ENCODE data around the gene ANK2. TPM values are rescaled to one million over a fixed set of nuclear protein-coding genes. Genes with fewer than 3 reads are reported as not detected.

ANK2 gene
- total and polyA plus RNA-seq, 4 donors, result 0.32 to 2.2 (median 1.0) TPM

GRCh38 chr4:113325876-113326615, 276.6 kb downstream of the ANK2 start (continued):
- TF ChIP-seq, protein P1, sequence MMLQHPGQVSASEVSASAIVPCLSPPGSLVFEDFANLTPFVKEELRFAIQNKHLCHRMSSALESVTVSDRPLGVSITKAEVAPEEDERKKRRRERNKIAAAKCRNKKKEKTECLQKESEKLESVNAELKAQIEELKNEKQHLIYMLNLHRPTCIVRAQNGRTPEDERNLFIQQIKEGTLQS (IDR thresholded peaks at IDR 0.05), result no peak

GRCh38 chr4:113327494-113327893, 278.0 kb downstream of the ANK2 start:
- H3K27ac ChIP-seq (ENCODE audit: low read depth in 1 of 2, low read length in 2 of 2), result no peak overlapping the region
- H3K9me3 ChIP-seq (ENCODE audit: control insufficient read depth in 4 of 4, low read length in 3 of 4), result no peaks in the 10 kb centered on the region
- H3K36me3 ChIP-seq (ENCODE audit: control insufficient read depth in 4 of 4, insufficient read depth in 3 of 4, low read depth in 1 of 4, low read length in 3 of 4), result no peaks in the 10 kb centered on the region
- TF ChIP-seq TAF1 (conservative IDR thresholded peaks at IDR 0.05) (no peak), SP1 (IDR thresholded peaks at IDR 0.05) (no peak), FOXA1 (IDR thresholded peaks at IDR 0.05) (no peak), NR2F2 (IDR thresholded peaks at IDR 0.05) (no peak)
- H3K4me1 ChIP-seq (ENCODE audit: control insufficient read depth in 4 of 4, insufficient read depth in 4 of 4, low read length in 3 of 4), result no peaks in the 10 kb centered on the region
- no peak overlapping the region for H3K4me3 ChIP-seq (ENCODE audit: low read depth in 1 of 3, low read length in 3 of 3)
- DNase-seq (ENCODE audit: low spot score), result no peak
- no peaks in the 10 kb centered on the region for H3K27me3 ChIP-seq (ENCODE audit: control insufficient read depth in 4 of 4, insufficient read depth in 4 of 4, low read length in 3 of 4)
- WGBS, result 89% methylated on average over 4 of the region's 4 CpGs
- H3K9ac ChIP-seq (ENCODE audit: low read depth in 1 of 2, low read length in 2 of 2), result no peak overlapping the region

- WGBS, result 97% methylated on average over 3 of the region's 3 CpGs
- Histone ChIP-seq H3K9me3 (ENCODE audit: control insufficient read depth in 4 of 4, low read length in 3 of 4) (no peaks in the 10 kb centered on the region), H3K4me1 (ENCODE audit: control insufficient read depth in 4 of 4, insufficient read depth in 4 of 4, low read length in 3 of 4) (no peaks in the 10 kb centered on the region), H3K4me3 (ENCODE audit: low read depth in 1 of 3, low read length in 3 of 3) (no peak overlapping the region), H3K27ac (ENCODE audit: low read depth in 1 of 2, low read length in 2 of 2) (no peak overlapping the region), H3K9ac (ENCODE audit: low read depth in 1 of 2, low read length in 2 of 2) (no peak overlapping the region), H3K36me3 (ENCODE audit: control insufficient read depth in 4 of 4, insufficient read depth in 3 of 4, low read depth in 1 of 4, low read length in 3 of 4) (no peaks in the 10 kb centered on the region), H3K27me3 (ENCODE audit: control insufficient read depth in 4 of 4, insufficient read depth in 4 of 4, low read length in 3 of 4) (no peaks in the 10 kb centered on the region)
- TF ChIP-seq NR2F2 (IDR thresholded peaks at IDR 0.05) (no peak), GABPA (IDR thresholded peaks at IDR 0.05 in 1 of 2, conservative IDR thresholded peaks at IDR 0.05 in 1 of 2) (no peak), CTCF (IDR thresholded peaks at IDR 0.05; ENCODE audit: low read depth, low read length, missing input control) (peak; percentile 20), RAD21 (IDR thresholded peaks at IDR 0.05) (peak in 1 of 2 donors; percentile 61), FOXA1 (IDR thresholded peaks at IDR 0.05) (no peak), HNF4G (IDR thresholded peaks at IDR 0.05) (no peak), RXRA (IDR thresholded peaks at IDR 0.05) (no peak), ZBTB33 (IDR thresholded peaks at IDR 0.05) (no peak), JUND (IDR thresholded peaks at IDR 0.05) (no peak), SP1 (IDR thresholded peaks at IDR 0.05) (no peak)
- TF ChIP-seq, protein P2, sequence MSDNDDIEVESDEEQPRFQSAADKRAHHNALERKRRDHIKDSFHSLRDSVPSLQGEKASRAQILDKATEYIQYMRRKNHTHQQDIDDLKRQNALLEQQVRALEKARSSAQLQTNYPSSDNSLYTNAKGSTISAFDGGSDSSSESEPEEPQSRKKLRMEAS (IDR thresholded peaks at IDR 0.05), result no peak
- TF ChIP-seq, protein P1 (IDR thresholded peaks at IDR 0.05), result no peak
- no peak for DNase-seq (ENCODE audit: low spot score)
These were observed 279.1 kb downstream of the ANK2 start for GRCh38 chr4:113328514-113328913.

Measured in liver (tissue), 9 donors.